ENCODE results near the gene TEAD3.

DNA sequence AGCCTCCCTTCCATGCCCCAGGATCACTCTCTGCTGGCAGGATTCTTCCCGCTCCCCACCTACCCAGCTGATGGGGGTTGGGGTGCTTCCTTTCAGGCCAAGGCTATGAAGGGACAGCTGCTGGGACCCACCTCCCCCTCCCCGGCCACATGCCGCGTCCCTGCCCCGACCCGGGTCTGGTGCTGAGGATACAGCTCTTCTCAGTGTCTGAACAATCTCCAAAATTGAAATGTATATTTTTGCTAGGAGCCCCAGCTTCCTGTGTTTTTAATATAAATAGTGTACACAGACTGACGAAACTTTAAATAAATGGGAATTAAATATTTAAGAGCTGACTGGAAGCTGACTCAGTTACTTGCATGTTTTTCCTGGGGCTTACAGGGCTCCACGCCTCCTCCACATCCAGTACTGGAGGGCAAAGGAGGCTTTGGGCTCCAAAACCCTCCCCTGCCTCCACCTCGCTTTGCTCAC lies 69.0 kb downstream of the TEAD3 start:
- TF ChIP-seq CTCF (IDR thresholded peaks at IDR 0.05) = no peak
- no peak for TF ChIP-seq EP300 (IDR thresholded peaks at IDR 0.05)
- TF ChIP-seq POLR2A (IDR thresholded peaks at IDR 0.05) = no peak

Measured in sigmoid colon (tissue), 4 donors.